Hepatocyte (in vitro differentiated cells): ENCODE measurements around the gene SLF1.

Source experiments
- EZH2phosphoT487 ChIP-seq: fragments of 200-600 bp; sonication (generic); IDR thresholded peaks from one replicate; pipeline ENCODE4 v1.6.1; 2018; ENCODE audit warnings: antibody characterized with exemption, mild to moderate bottlenecking, low read depth, moderate library complexity; ENCODE audit not compliant: unreplicated experiment, severe bottlenecking
- TF ChIP-seq, protein P1 (sequence below): fragments of 200-600 bp; sonication (generic); IDR thresholded peaks from 2 replicates; pipeline ENCODE4 v1.5.1; 2016; ENCODE audit warnings: antibody characterized with exemption, mild to moderate bottlenecking; ENCODE audit not compliant: poor library complexity

DNA sequence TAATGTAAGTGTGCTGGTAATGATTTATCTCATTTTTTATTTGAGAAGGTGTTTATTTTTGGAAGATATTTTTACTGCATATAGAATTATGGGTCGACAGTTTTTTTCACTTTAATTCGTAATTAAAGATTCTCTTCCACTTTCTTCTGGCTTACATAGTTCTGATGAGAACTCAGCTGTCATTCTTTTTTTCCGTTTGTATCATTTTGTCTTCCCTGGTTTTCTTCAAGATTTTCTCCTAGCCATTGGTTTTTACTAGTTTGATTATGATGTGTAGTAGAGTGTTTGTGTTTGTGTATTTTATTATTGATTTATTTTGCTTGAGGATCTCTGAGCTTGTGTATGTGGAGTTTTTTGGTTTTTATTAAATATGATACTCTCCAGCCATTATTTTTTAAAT is 21.7 kb downstream of the SLF1 start:
- TF ChIP-seq, protein P1, sequence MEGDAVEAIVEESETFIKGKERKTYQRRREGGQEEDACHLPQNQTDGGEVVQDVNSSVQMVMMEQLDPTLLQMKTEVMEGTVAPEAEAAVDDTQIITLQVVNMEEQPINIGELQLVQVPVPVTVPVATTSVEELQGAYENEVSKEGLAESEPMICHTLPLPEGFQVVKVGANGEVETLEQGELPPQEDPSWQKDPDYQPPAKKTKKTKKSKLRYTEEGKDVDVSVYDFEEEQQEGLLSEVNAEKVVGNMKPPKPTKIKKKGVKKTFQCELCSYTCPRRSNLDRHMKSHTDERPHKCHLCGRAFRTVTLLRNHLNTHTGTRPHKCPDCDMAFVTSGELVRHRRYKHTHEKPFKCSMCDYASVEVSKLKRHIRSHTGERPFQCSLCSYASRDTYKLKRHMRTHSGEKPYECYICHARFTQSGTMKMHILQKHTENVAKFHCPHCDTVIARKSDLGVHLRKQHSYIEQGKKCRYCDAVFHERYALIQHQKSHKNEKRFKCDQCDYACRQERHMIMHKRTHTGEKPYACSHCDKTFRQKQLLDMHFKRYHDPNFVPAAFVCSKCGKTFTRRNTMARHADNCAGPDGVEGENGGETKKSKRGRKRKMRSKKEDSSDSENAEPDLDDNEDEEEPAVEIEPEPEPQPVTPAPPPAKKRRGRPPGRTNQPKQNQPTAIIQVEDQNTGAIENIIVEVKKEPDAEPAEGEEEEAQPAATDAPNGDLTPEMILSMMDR: no peak
- no peak for TF ChIP-seq EZH2phosphoT487
